Liver (tissue), 9 donors: ENCODE measurements around the gene GADL1. TPM values are rescaled to one million over a fixed set of nuclear protein-coding genes. Genes with fewer than 3 reads are reported as not detected.

Source experiments
- DNase-seq: peaks from one replicate; pipeline ENCODE4 v3.0.0-alpha.2; 2017; ENCODE audit warnings: low spot score
- H3K27ac ChIP-seq, 2 donors: one replicate each; pipeline ENCODE4 v1.7.0; 2013; ENCODE audit warnings: inconsistent platforms in 2 of 2, low read length in 2 of 2, control low read depth in 1 of 2, low read depth in 1 of 2, mild to moderate bottlenecking in 1 of 2
- H3K27me3 ChIP-seq, 4 donors: one replicate each; pipeline versions ENCODE4 v1.6.1 to v1.7.0; 2013; ENCODE audit warnings: low read length in 3 of 4, inconsistent platforms in 1 of 4, mild to moderate bottlenecking in 1 of 4, moderate library complexity in 1 of 4; ENCODE audit not compliant: control insufficient read depth in 4 of 4, insufficient read depth in 4 of 4
- H3K36me3 ChIP-seq, 4 donors: one replicate each; pipeline versions ENCODE4 v1.6.1 to v1.7.0; 2013; ENCODE audit warnings: low read length in 3 of 4, mild to moderate bottlenecking in 3 of 4, low read depth in 1 of 4, moderate library complexity in 1 of 4; ENCODE audit not compliant: control insufficient read depth in 4 of 4, insufficient read depth in 3 of 4
- H3K4me1 ChIP-seq, 4 donors: one replicate each; pipeline versions ENCODE4 v1.6.1 to v1.7.0; 2013; ENCODE audit warnings: low read length in 3 of 4, mild to moderate bottlenecking in 3 of 4, moderate library complexity in 1 of 4; ENCODE audit not compliant: control insufficient read depth in 4 of 4, insufficient read depth in 4 of 4
- H3K4me3 ChIP-seq, 3 donors: one replicate each; pipeline versions ENCODE4 v1.6.1 to v1.7.0; 2013; ENCODE audit warnings: low read length in 3 of 3, control low read depth in 1 of 3, low read depth in 1 of 3, mild to moderate bottlenecking in 1 of 3
- H3K9ac ChIP-seq, 2 donors: one replicate each; pipeline ENCODE4 v1.7.0; 2013; ENCODE audit warnings: low read length in 2 of 2, mild to moderate bottlenecking in 2 of 2, moderate library complexity in 2 of 2, control low read depth in 1 of 2, low read depth in 1 of 2
- H3K9me3 ChIP-seq, 4 donors: one replicate each; pipeline versions ENCODE4 v1.6.1 to v1.7.0; 2013; ENCODE audit warnings: low read length in 3 of 4; ENCODE audit not compliant: control insufficient read depth in 4 of 4
- ATF3 ChIP-seq: IDR thresholded peaks from 2 replicates; pipeline ENCODE4 v1.6.1; 2016; ENCODE audit warnings: antibody characterized with exemption
- CTCF ChIP-seq: fragments of 150-350 bp; IDR thresholded peaks from 2 replicates; pipeline ENCODE4 v1.5.1; 2017; ENCODE audit warnings: improper control_type of control experiment, low read depth, low read length; ENCODE audit not compliant: missing input control
- EGR1 ChIP-seq, 2 donors: IDR thresholded peaks; 2 replicates each; pipeline ENCODE4 v1.6.1; 2016 to 2018; ENCODE audit warnings: antibody characterized with exemption in 2 of 2, low read depth in 2 of 2
- FOXA1 ChIP-seq: IDR thresholded peaks from 2 replicates; pipeline ENCODE4 v1.6.1; 2016; ENCODE audit warnings: antibody characterized with exemption
- GABPA ChIP-seq, 2 donors: IDR thresholded peaks in 1 of 2; conservative IDR thresholded peaks in 1 of 2; 2 replicates each; pipeline ENCODE4 v1.6.1; 2016; ENCODE audit warnings: antibody characterized with exemption in 2 of 2, mild to moderate bottlenecking in 1 of 2, moderate library complexity in 1 of 2
- HNF4A ChIP-seq, 2 donors: conservative IDR thresholded peaks; 2 replicates each; pipeline ENCODE4 v1.6.1; 2016; ENCODE audit warnings: antibody characterized with exemption in 2 of 2, mild to moderate bottlenecking in 2 of 2
- HNF4G ChIP-seq: IDR thresholded peaks from 2 replicates; pipeline ENCODE4 v1.6.1; 2016; ENCODE audit warnings: antibody characterized with exemption
- MAX ChIP-seq: IDR thresholded peaks from 2 replicates; pipeline ENCODE4 v1.6.1; 2016; ENCODE audit warnings: antibody characterized with exemption
- NR2F2 ChIP-seq: IDR thresholded peaks from 2 replicates; pipeline ENCODE4 v1.6.1; 2016; ENCODE audit warnings: antibody characterized with exemption
- RAD21 ChIP-seq, 2 donors: IDR thresholded peaks; 2 replicates each; pipeline ENCODE4 v1.6.1; 2016; ENCODE audit warnings: antibody characterized with exemption in 2 of 2, mild to moderate bottlenecking in 2 of 2
- REST ChIP-seq: IDR thresholded peaks from 2 replicates; pipeline ENCODE4 v1.6.1; 2016; ENCODE audit warnings: antibody characterized with exemption, mild to moderate bottlenecking
- RXRA ChIP-seq, 2 donors: IDR thresholded peaks; 2 replicates each; pipeline ENCODE4 v1.6.1; 2017 to 2018; ENCODE audit warnings: antibody characterized with exemption in 2 of 2, mild to moderate bottlenecking in 1 of 2
- SP1 ChIP-seq: IDR thresholded peaks from 2 replicates; pipeline ENCODE4 v1.6.1; 2018; ENCODE audit warnings: antibody characterized with exemption, mild to moderate bottlenecking
- WGBS: extraction: QIAGEN DNeasy Blood & Tissue Kit; methylation state at CpG from one replicate; pipeline ENCODE4 v1.1.7; 2013; 5-methylcytosine and 5-hydroxymethylcytosine counted together
- polyA plus RNA-seq, 2 donors: library from polyadenylated mRNA; stranded (reverse) in 1 of 2; unstranded in 1 of 2; fragments of 200-250 nt in 1 of 2; fragments of >200 nt in 1 of 2; fragmentation: Nextera tagmentation in 1 of 2; extraction: Ambion mirVana in 1 of 2; gene quantifications; one replicate each; pipeline versions ENCODE4 v1.2.1 to v1.2.3, GENCODE V29; 2013 to 2015
- total RNA-seq, 2 donors: library from RNA; depleted of rRNA; stranded (reverse); fragments of >200 nt; gene quantifications; one replicate each; pipeline ENCODE4 v1.2.3, GENCODE V29; 2014
- donor health status: healthy.
- donor health status: healthy.
- donor health status: healthy.
- donor health status: healthy.
- donor health status: healthy.

GADL1 gene
- total and polyA plus RNA-seq, 4 donors: not detected

GRCh38 chr3:30681649-30682211 is 212.7 kb downstream of the GADL1 start:
- Histone ChIP-seq H3K36me3 (peaks cover 10 to 30% (median 13%) of the 10 kb centered on the region in 4 donors), H3K27me3 (no peaks in the 10 kb centered on the region), H3K4me1 (peaks cover 0 to 5% (median 3%) of the 10 kb centered on the region in 4 donors), H3K27ac (peak overlapping the region in 1 of 2 donors; percentile 26), H3K9me3 (no peaks in the 10 kb centered on the region), H3K9ac (no peak overlapping the region), H3K4me3 (no peak overlapping the region)
- 73% methylated on average over 6 of the region's 6 CpGs for WGBS
- DNase-seq: no peak
- TF ChIP-seq REST (no peak), NR2F2 (peak; percentile 98), EGR1 (IDR thresholded peaks at IDR 0.05; ENCODE audit: low read depth in 2 of 2) (peak in 1 of 2 donors; percentile 25), SP1 (peak; percentile 27)

- no peak overlapping the region for H3K9ac ChIP-seq
- no peaks in the 10 kb centered on the region for H3K9me3 ChIP-seq
- no peak for DNase-seq
- peaks cover 0 to 5% (median 3%) of the 10 kb centered on the region in 4 donors for H3K4me1 ChIP-seq
- WGBS: 84% methylated on average over 18 of the region's 18 CpGs
- H3K27ac ChIP-seq: peak overlapping the region in 1 of 2 donors; percentile 26
- no peaks in the 10 kb centered on the region for H3K27me3 ChIP-seq
- H3K36me3 ChIP-seq: peaks cover 11 to 36% (median 15%) of the 10 kb centered on the region in 4 donors
- H3K4me3 ChIP-seq: no peak overlapping the region
- no peak for TF ChIP-seq ATF3
- TF ChIP-seq GABPA (IDR thresholded peaks at IDR 0.05 in 1 of 2, conservative IDR thresholded peaks at IDR 0.05 in 1 of 2): no peak
- TF ChIP-seq HNF4G: no peak
- TF ChIP-seq EGR1 (IDR thresholded peaks at IDR 0.05; ENCODE audit: low read depth in 2 of 2): no peak
- no peak for TF ChIP-seq HNF4A (conservative IDR thresholded peaks at IDR 0.05)
- no peak for TF ChIP-seq FOXA1
- TF ChIP-seq CTCF: no peak
- TF ChIP-seq RAD21 (IDR thresholded peaks at IDR 0.05): no peak
- no peak for TF ChIP-seq SP1
- no peak for TF ChIP-seq NR2F2
- no peak for TF ChIP-seq RXRA (IDR thresholded peaks at IDR 0.05)
- no peak for TF ChIP-seq MAX
- no peak for TF ChIP-seq REST
These were observed 213.4 kb downstream of the GADL1 start for GRCh38 chr3:30680789-30681648.
